Lower lobe of right lung (tissue), 2 donors: ENCODE results near the gene KCP. TPM values are rescaled to one million over a fixed set of nuclear protein-coding genes. Genes with fewer than 3 reads are reported as not detected.

Source experiments
- ATAC-seq, 2 donors: fragments of 200-7000 bp; cut with Tn5 transposase; one replicate each; pipeline ENCODE4 v1.9.1; 2020 to 2022; ENCODE audit warnings: mild to moderate bottlenecking in 2 of 2, moderate library complexity in 2 of 2
- DNase-seq: peaks from one replicate; pipeline ENCODE4 v3.0.0-alpha.2; 2020
- H3K27ac ChIP-seq: fragments of 200-600 bp; one replicate; pipeline ENCODE4 v1.8.0; 2022
- H3K27me3 ChIP-seq: fragments of 200-600 bp; one replicate; pipeline ENCODE4 v1.8.0; 2022; ENCODE audit warnings: low read depth
- H3K36me3 ChIP-seq: fragments of 200-600 bp; one replicate; pipeline ENCODE4 v1.8.0; 2022; ENCODE audit warnings: mild to moderate bottlenecking
- H3K4me1 ChIP-seq: fragments of 200-600 bp; one replicate; pipeline ENCODE4 v1.8.0; 2022
- H3K4me3 ChIP-seq: fragments of 200-600 bp; one replicate; pipeline ENCODE4 v1.8.0; 2022; ENCODE audit warnings: mild to moderate bottlenecking
- H3K9me3 ChIP-seq: fragments of 200-600 bp; one replicate; pipeline ENCODE4 v1.8.0; 2022
- intact Hi-C: fragments of 100-400 bp; cut with DNase I; formaldehyde crosslinking; loops from one replicate; pipeline ENCODE4 v1.11.0; 2022
- total RNA-seq: library from RNA; stranded (reverse); fragmentation: NEBNext Ultra II Directional; extraction: Animal tissue kit (Norgen Biotek cat#: 25700); gene quantifications from one replicate; pipeline ENCODE4 v1.2.1, GENCODE V29; 2021
- TF ChIP-seq, protein P1 (sequence below): fragments of 200-600 bp; IDR thresholded peaks from one replicate; pipeline ENCODE4 v1.8.0; 2022; ENCODE audit warnings: antibody characterized with exemption, mild to moderate bottlenecking
- donor health status: DM: no; HTN: yes; CAD: no; lungs with severe emphysema.

The KCP gene
- total RNA-seq, 1 donor from 2014 or later: 1.3 TPM

DNA sequence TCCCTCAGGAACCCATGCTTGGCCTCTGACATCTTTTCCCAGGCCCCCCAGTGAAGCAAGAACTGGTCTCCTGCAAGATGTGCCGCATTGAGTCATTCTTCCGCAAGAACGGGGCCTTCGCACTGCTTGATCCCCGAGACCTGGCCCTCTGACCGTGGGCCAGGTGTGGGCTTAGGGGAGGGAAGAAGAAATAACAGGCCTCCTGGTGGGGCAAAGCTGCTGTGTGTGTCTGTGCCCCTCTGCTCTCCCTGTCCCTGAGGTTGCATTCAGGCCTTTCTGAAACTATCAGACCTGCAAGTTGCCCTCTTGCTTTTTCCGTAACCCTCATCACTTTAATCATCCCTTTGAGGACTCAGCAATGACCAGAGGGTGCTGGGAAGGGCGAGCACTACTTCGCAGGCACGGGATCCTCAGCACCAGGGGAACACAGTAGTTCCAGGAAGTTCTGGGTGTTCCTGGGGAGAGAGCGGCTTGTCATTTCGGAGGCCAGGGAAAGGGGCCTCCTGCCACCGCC is 41.8 kb downstream of the KCP start:
- H3K27me3 ChIP-seq: peaks cover 11% of the 10 kb centered on the region
- DNase-seq: no peak
- H3K9me3 ChIP-seq: no peaks in the 10 kb centered on the region
- intact Hi-C loops: no loop called here
- no peak overlapping the region for H3K27ac ChIP-seq
- H3K4me1 ChIP-seq: peaks cover 31% of the 10 kb centered on the region
- H3K36me3 ChIP-seq: peaks cover 18% of the 10 kb centered on the region
- peak; percentile 13 to 23 for ATAC-seq
- H3K4me3 ChIP-seq: peak overlapping the region; percentile 64
- TF ChIP-seq, protein P1, sequence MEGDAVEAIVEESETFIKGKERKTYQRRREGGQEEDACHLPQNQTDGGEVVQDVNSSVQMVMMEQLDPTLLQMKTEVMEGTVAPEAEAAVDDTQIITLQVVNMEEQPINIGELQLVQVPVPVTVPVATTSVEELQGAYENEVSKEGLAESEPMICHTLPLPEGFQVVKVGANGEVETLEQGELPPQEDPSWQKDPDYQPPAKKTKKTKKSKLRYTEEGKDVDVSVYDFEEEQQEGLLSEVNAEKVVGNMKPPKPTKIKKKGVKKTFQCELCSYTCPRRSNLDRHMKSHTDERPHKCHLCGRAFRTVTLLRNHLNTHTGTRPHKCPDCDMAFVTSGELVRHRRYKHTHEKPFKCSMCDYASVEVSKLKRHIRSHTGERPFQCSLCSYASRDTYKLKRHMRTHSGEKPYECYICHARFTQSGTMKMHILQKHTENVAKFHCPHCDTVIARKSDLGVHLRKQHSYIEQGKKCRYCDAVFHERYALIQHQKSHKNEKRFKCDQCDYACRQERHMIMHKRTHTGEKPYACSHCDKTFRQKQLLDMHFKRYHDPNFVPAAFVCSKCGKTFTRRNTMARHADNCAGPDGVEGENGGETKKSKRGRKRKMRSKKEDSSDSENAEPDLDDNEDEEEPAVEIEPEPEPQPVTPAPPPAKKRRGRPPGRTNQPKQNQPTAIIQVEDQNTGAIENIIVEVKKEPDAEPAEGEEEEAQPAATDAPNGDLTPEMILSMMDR: no peak

DNA sequence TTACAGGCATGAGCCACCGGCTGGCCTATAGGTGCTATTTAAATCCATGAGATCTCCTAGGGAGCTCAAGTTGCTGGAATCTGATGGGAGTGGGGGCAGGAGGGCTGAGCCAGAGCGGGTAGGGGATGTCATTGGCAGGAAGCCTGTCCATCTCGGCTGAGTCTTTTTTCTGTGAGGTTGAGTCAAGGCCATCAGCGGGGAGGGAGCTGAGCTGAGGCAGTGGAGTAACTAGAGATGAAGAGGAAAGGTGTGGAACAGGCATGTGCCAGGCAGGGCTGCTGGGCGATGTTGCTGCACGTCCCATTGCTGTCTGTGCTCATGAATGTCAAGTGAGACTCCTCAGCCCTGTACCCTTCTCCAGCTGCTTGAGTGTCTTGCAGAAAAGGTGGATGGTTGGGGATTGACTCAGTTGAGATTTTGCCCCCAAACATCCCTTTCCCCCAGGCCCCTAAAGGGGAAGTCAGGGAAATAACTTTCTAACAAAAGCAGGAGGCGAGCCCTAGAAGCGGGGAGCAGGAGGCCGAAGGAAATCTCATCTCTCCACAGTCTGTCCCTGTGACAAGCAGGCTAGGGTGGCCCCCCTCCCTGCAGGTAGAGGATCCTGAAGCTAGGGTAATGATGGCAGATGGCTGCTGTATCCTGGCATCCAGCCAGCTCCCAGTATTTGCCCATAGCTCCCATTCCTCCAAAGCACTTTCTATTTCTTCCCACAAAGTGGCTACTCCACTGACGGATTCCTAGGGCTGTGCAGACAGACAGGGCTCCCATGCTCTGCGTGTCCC is 42.5 kb downstream of the KCP start:
- Histone ChIP-seq H3K4me1 (peaks cover 36% of the 10 kb centered on the region), H3K27me3 (peaks cover 11% of the 10 kb centered on the region), H3K27ac (no peak overlapping the region), H3K4me3 (no peak overlapping the region), H3K36me3 (peaks cover 18% of the 10 kb centered on the region), H3K9me3 (no peaks in the 10 kb centered on the region)
- TF ChIP-seq, protein P1: no peak
- intact Hi-C loops: no loop called here
- DNase-seq (no peak), ATAC-seq (no peak)

DNA sequence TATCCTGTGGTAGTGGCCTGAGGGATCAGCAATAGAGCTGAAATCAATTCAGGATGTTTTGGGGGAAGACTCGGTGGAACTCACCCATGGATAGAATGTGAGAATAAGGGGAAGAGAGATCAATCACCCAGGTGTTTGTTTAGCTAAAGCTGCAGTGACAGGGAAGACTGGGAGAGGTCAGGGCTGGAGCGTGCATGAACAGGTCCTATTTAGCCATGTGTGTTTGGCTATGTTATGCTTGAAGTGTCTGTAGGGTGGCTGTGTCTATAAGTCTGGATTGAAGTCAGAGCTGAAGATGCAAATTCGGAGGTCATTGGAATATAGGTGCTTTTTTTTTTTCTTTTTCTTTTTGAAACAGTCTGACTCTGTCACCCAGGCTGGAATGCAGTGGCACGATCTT is 43.3 kb downstream of the KCP start:
- TF ChIP-seq, protein P1: no peak
- intact Hi-C loops: no loop called here
- Histone ChIP-seq H3K4me1 (peaks cover 36% of the 10 kb centered on the region), H3K4me3 (no peak overlapping the region), H3K36me3 (peaks cover 18% of the 10 kb centered on the region), H3K9me3 (no peaks in the 10 kb centered on the region), H3K27me3 (peaks cover 11% of the 10 kb centered on the region), H3K27ac (no peak overlapping the region)
- DNase-seq: no peak
- ATAC-seq: no peak

DNA sequence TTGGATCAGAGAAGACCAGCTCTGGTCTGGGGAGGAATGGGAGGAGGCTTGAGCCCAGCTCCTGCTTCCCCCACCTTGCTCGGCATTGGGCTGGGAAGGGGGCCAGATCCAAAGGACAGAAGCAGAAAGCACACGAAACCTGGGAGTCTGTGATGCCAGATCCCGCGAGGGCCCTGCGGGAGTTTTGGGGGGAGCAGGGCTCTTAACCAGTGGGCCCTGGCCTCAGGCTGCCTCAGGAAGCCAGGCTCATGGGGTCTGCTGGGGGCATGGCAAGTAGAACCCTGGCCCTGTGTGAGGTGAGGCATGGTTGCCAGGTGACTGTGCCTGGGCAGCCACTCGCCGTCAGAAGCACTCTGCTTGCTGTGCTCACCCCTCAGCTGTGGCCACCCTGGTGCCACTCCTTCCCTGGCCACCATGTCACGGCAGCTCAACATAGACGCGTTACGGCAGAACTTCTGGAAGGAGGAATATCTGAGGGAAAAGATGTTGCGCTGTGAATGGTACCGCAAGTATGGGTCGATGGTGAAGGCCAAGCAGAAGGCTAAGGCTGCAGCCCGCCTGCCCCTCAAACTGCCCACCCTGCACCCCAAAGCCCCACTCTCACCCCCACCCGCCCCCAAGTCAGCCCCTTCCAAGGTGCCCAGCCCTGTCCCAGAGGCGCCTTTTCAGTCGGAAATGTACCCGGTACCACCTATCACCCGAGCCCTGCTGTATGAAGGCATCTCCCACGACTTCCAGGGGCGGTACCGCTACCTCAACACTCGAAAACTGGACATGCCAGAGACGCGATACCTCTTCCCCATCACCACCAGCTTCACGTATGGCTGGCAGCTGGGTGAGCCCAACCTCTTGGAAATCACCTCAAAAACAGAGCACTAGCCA is 44.3 kb downstream of the KCP start:
- Histone ChIP-seq H3K4me3 (no peak overlapping the region), H3K27me3 (peaks cover 11% of the 10 kb centered on the region), H3K4me1 (peaks cover 36% of the 10 kb centered on the region), H3K9me3 (no peaks in the 10 kb centered on the region), H3K27ac (no peak overlapping the region), H3K36me3 (peaks cover 18% of the 10 kb centered on the region)
- no peak for ATAC-seq
- TF ChIP-seq, protein P1: no peak
- intact Hi-C loops: no loop called here
- no peak for DNase-seq

DNA sequence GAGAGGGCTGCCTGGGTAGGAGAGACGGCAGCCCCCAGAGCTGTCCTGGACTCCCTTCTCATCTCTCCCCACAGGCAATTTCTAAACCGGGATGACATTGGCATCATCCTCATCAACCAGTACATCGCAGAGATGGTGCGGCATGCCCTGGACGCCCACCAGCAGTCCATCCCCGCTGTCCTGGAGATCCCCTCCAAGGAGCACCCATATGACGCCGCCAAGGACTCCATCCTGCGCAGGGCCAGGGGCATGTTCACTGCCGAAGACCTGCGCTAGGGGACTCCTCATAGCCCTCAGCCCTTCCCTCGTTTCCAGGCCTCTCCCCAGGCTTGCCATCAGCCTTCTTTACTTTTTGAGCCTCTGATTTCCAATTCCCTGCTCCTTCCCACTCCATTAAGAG is 45.2 kb downstream of the KCP start:
- intact Hi-C loops: no loop called here
- H3K27me3 ChIP-seq: peaks cover 6% of the 10 kb centered on the region
- peaks cover 36% of the 10 kb centered on the region for H3K4me1 ChIP-seq
- no peak overlapping the region for H3K4me3 ChIP-seq
- DNase-seq (no peak), ATAC-seq (no peak)
- TF ChIP-seq, protein P1: no peak
- H3K36me3 ChIP-seq: peaks cover 18% of the 10 kb centered on the region
- no peaks in the 10 kb centered on the region for H3K9me3 ChIP-seq
- no peak overlapping the region for H3K27ac ChIP-seq
